Mammary epithelial cell (primary cell): ENCODE measurements around the gene ZKSCAN3.

Experiments
- CTCF ChIP-seq, 2 donors: IDR thresholded peaks in 1 of 2; conservative IDR thresholded peaks in 1 of 2; 2 replicates each; pipeline ENCODE4 v1.5.1; 2011 to 2012; ENCODE audit warnings: inconsistent platforms in 2 of 2, low read length in 2 of 2, mild to moderate bottlenecking in 2 of 2, control low read depth in 1 of 2, low read depth in 1 of 2; ENCODE audit not compliant: insufficient read depth in 1 of 2; ENCODE audit errors: extremely low read depth in 1 of 2
- EZH2 ChIP-seq: IDR thresholded peaks from 2 replicates; pipeline ENCODE4 v1.6.1; 2012; ENCODE audit warnings: low read length, inconsistent platforms, borderline replicate concordance

GRCh38 chr6:28399350-28400121 is 49.8 kb downstream of the ZKSCAN3 start, which contains the start of gene ZSCAN12:
- TF ChIP-seq CTCF (conservative IDR thresholded peaks at IDR 0.05 in 1 of 2, IDR thresholded peaks at IDR 0.05 in 1 of 2; ENCODE audit: extremely low read depth in 1 of 2, insufficient read depth in 1 of 2, low read depth in 1 of 2, low read length in 2 of 2) (peak; percentile 43 to 75), EZH2 (no peak)
